T-helper 1 cell treated with Interleukin-12 subunit alpha and Interleukin-12 subunit beta and Interleukin-4 antibody, amounts not matched to agents 30 μg/mL and 1 μg/mL, for 36 hours (primary cell): ENCODE results near the gene OR10A3.

Experiments used
- H3K27ac Mint-ChIP-seq: one replicate; pipeline ENCODE4 v1.8.0; 2021; ENCODE audit warnings: mild to moderate bottlenecking, mixed read lengths
- H3K27me3 Mint-ChIP-seq: one replicate; pipeline ENCODE4 v1.8.0; 2021; ENCODE audit warnings: low read depth, mixed read lengths
- H3K36me3 Mint-ChIP-seq: one replicate; pipeline ENCODE4 v1.8.0; 2021; ENCODE audit warnings: low read depth, mixed read lengths
- H3K4me1 Mint-ChIP-seq: one replicate; pipeline ENCODE4 v1.8.0; 2021; ENCODE audit warnings: low read depth, mixed read lengths
- H3K4me3 Mint-ChIP-seq: one replicate; pipeline ENCODE4 v1.8.0; 2021; ENCODE audit warnings: mild to moderate bottlenecking, moderate library complexity, mixed read lengths
- H3K9me3 Mint-ChIP-seq: one replicate; pipeline ENCODE4 v1.8.0; 2021; ENCODE audit warnings: mixed read lengths

OR10A3 gene

GRCh38 chr11:7909585-7910285 is 31.8 kb downstream of the OR10A3 start:
- Mint-ChIP-seq H3K36me3 (no peaks in the 10 kb centered on the region), H3K9me3 (no peaks in the 10 kb centered on the region), H3K27me3 (peaks cover 16% of the 10 kb centered on the region), H3K4me3 (no peak overlapping the region), H3K4me1 (no peaks in the 10 kb centered on the region), H3K27ac (no peak overlapping the region)

- no peak overlapping the region for H3K27ac Mint-ChIP-seq
- H3K36me3 Mint-ChIP-seq = no peaks in the 10 kb centered on the region
These were observed 34.4 kb downstream of the OR10A3 start for GRCh38 chr11:7907121-7907520.

GRCh38 chr11:7906481-7906880 is 35.0 kb downstream of the OR10A3 start:
- Mint-ChIP-seq H3K27ac (no peak overlapping the region), H3K4me1 (no peaks in the 10 kb centered on the region), H3K36me3 (no peaks in the 10 kb centered on the region), H3K9me3 (no peaks in the 10 kb centered on the region), H3K27me3 (peaks cover 25% of the 10 kb centered on the region), H3K4me3 (no peak overlapping the region)

More at GRCh38 chr11:7907121-7907520, 34.4 kb downstream of the OR10A3 start:
- no peak overlapping the region for H3K4me3 Mint-ChIP-seq
- H3K4me1 Mint-ChIP-seq = no peaks in the 10 kb centered on the region
- H3K9me3 Mint-ChIP-seq = no peaks in the 10 kb centered on the region
- peaks cover 22% of the 10 kb centered on the region for H3K27me3 Mint-ChIP-seq

GRCh38 chr11:7905961-7906429 is 35.5 kb downstream of the OR10A3 start:
- no peaks in the 10 kb centered on the region for H3K4me1 Mint-ChIP-seq
- no peaks in the 10 kb centered on the region for H3K9me3 Mint-ChIP-seq
- H3K27ac Mint-ChIP-seq = no peak overlapping the region
- peaks cover 25% of the 10 kb centered on the region for H3K27me3 Mint-ChIP-seq
- H3K4me3 Mint-ChIP-seq = no peak overlapping the region
- no peaks in the 10 kb centered on the region for H3K36me3 Mint-ChIP-seq

- Mint-ChIP-seq H3K27me3 (peaks cover 25% of the 10 kb centered on the region), H3K4me1 (no peaks in the 10 kb centered on the region), H3K36me3 (no peaks in the 10 kb centered on the region), H3K9me3 (no peaks in the 10 kb centered on the region), H3K4me3 (no peak overlapping the region), H3K27ac (no peak overlapping the region)
These were observed 36.0 kb downstream of the OR10A3 start for GRCh38 chr11:7905549-7905948.

- Mint-ChIP-seq H3K4me1 (no peaks in the 10 kb centered on the region), H3K27me3 (peaks cover 24% of the 10 kb centered on the region), H3K36me3 (no peaks in the 10 kb centered on the region), H3K27ac (no peak overlapping the region), H3K9me3 (no peaks in the 10 kb centered on the region), H3K4me3 (no peak overlapping the region)
These were observed 36.6 kb downstream of the OR10A3 start for GRCh38 chr11:7904917-7905316.

GRCh38 chr11:7903940-7904339 is 37.6 kb downstream of the OR10A3 start:
- H3K27ac Mint-ChIP-seq = no peak overlapping the region
- H3K4me3 Mint-ChIP-seq = no peak overlapping the region
- H3K4me1 Mint-ChIP-seq = no peaks in the 10 kb centered on the region
- H3K9me3 Mint-ChIP-seq = no peaks in the 10 kb centered on the region
- H3K27me3 Mint-ChIP-seq = peaks cover 21% of the 10 kb centered on the region
- H3K36me3 Mint-ChIP-seq = no peaks in the 10 kb centered on the region

GRCh38 chr11:7901319-7901854 is 40.1 kb downstream of the OR10A3 start:
- no peaks in the 10 kb centered on the region for H3K36me3 Mint-ChIP-seq

GRCh38 chr11:7900686-7901085 is 40.8 kb downstream of the OR10A3 start:
- no peak overlapping the region for H3K27ac Mint-ChIP-seq
- H3K4me1 Mint-ChIP-seq = no peaks in the 10 kb centered on the region
- no peaks in the 10 kb centered on the region for H3K9me3 Mint-ChIP-seq
- H3K36me3 Mint-ChIP-seq = no peaks in the 10 kb centered on the region
- H3K27me3 Mint-ChIP-seq = peaks cover 12% of the 10 kb centered on the region
- no peak overlapping the region for H3K4me3 Mint-ChIP-seq

More at GRCh38 chr11:7901319-7901854, 40.1 kb downstream of the OR10A3 start:
- no peaks in the 10 kb centered on the region for H3K9me3 Mint-ChIP-seq
- H3K27ac Mint-ChIP-seq = no peak overlapping the region
- H3K4me1 Mint-ChIP-seq = no peaks in the 10 kb centered on the region
- no peak overlapping the region for H3K4me3 Mint-ChIP-seq
- H3K27me3 Mint-ChIP-seq = peaks cover 17% of the 10 kb centered on the region

- H3K4me3 Mint-ChIP-seq = no peak overlapping the region
- H3K27me3 Mint-ChIP-seq = peaks cover 17% of the 10 kb centered on the region
- H3K4me1 Mint-ChIP-seq = no peaks in the 10 kb centered on the region
- H3K9me3 Mint-ChIP-seq = no peaks in the 10 kb centered on the region
- no peak overlapping the region for H3K27ac Mint-ChIP-seq
- no peaks in the 10 kb centered on the region for H3K36me3 Mint-ChIP-seq
These were observed 42.1 kb downstream of the OR10A3 start for GRCh38 chr11:7899418-7899817.

- H3K9me3 Mint-ChIP-seq = no peaks in the 10 kb centered on the region
- peaks cover 17% of the 10 kb centered on the region for H3K27me3 Mint-ChIP-seq
- H3K27ac Mint-ChIP-seq = no peak overlapping the region
- no peak overlapping the region for H3K4me3 Mint-ChIP-seq
- no peaks in the 10 kb centered on the region for H3K36me3 Mint-ChIP-seq
- H3K4me1 Mint-ChIP-seq = no peaks in the 10 kb centered on the region
These were observed 42.7 kb downstream of the OR10A3 start for GRCh38 chr11:7898666-7899283.

- H3K9me3 Mint-ChIP-seq = no peaks in the 10 kb centered on the region
- peaks cover 4% of the 10 kb centered on the region for H3K4me1 Mint-ChIP-seq
- no peaks in the 10 kb centered on the region for H3K36me3 Mint-ChIP-seq
- H3K27me3 Mint-ChIP-seq = peaks cover 8% of the 10 kb centered on the region
- no peak overlapping the region for H3K4me3 Mint-ChIP-seq
- H3K27ac Mint-ChIP-seq = no peak overlapping the region
These were observed 45.3 kb downstream of the OR10A3 start for GRCh38 chr11:7896009-7896785.

GRCh38 chr11:7894251-7894650 is 47.3 kb downstream of the OR10A3 start:
- Mint-ChIP-seq H3K4me3 (no peak overlapping the region), H3K36me3 (no peaks in the 10 kb centered on the region), H3K27me3 (peaks cover 15% of the 10 kb centered on the region), H3K4me1 (peaks cover 4% of the 10 kb centered on the region), H3K27ac (no peak overlapping the region), H3K9me3 (no peaks in the 10 kb centered on the region)

- H3K27ac Mint-ChIP-seq = no peak overlapping the region
- peaks cover 4% of the 10 kb centered on the region for H3K4me1 Mint-ChIP-seq
These were observed 47.7 kb downstream of the OR10A3 start for GRCh38 chr11:7893796-7894195.

More at GRCh38 chr11:7893796-7894195, 47.7 kb downstream of the OR10A3 start:
- H3K9me3 Mint-ChIP-seq = no peaks in the 10 kb centered on the region
- no peak overlapping the region for H3K4me3 Mint-ChIP-seq
- peaks cover 15% of the 10 kb centered on the region for H3K27me3 Mint-ChIP-seq
- H3K36me3 Mint-ChIP-seq = no peaks in the 10 kb centered on the region
